Left ventricle myocardium inferior (tissue), 1 donor: ENCODE results near the gene ZNF584. TPM values are rescaled to one million over a fixed set of nuclear protein-coding genes. Genes with fewer than 3 reads are reported as not detected.

Source experiments
- DNase-seq: peaks from one replicate; pipeline ENCODE4 v3.0.0-alpha.2; 2020
- H3K27ac ChIP-seq: fragments of 200-600 bp; replicated peaks from 2 replicates; pipeline ENCODE4 v1.8.0; 2021
- H3K27me3 ChIP-seq: fragments of 200-600 bp; 2 replicates; pipeline ENCODE4 v1.8.0; 2021; ENCODE audit warnings: low read depth
- H3K36me3 ChIP-seq: fragments of 200-600 bp; 2 replicates; pipeline ENCODE4 v1.8.0; 2021
- H3K4me1 ChIP-seq: fragments of 200-600 bp; 2 replicates; pipeline ENCODE4 v1.8.0; 2021
- H3K4me3 ChIP-seq: fragments of 200-600 bp; 2 replicates; pipeline ENCODE4 v1.8.0; 2021; ENCODE audit warnings: mild to moderate bottlenecking, moderate library complexity
- H3K9me3 ChIP-seq: fragments of 200-600 bp; replicated peaks from 2 replicates; pipeline ENCODE4 v1.8.0; 2021
- intact Hi-C: fragments of 100-400 bp; cut with micrococcal nuclease; formaldehyde crosslinking; loops from one replicate; pipeline ENCODE4 v1.11.0; 2022
- long read RNA-seq: library from polyadenylated mRNA; unstranded; transcript quantifications from one replicate; pipeline ENCODE4 v2.0.0, GENCODE V29; 2021
- total RNA-seq: library from RNA; stranded (reverse); fragmentation: NEBNext Ultra II Directional; extraction: Animal tissue kit (Norgen Biotek cat#: 25700); gene quantifications from one replicate; pipeline ENCODE4 v1.2.1, GENCODE V29; 2021
- TF ChIP-seq, protein P1 (sequence below): fragments of 200-600 bp; IDR thresholded peaks from 2 replicates; pipeline ENCODE4 v1.8.0; 2021; ENCODE audit warnings: antibody characterized with exemption, mild to moderate bottlenecking, borderline replicate concordance
- donor health status: DM: no; HTN: yes; CAD: no; lungs with severe emphysema.

The ZNF584 gene
- total RNA-seq = 16.8 TPM
- long read RNA-seq, partial matches to known transcripts = 0 of 23 reads
- long read RNA-seq, other reads (novel, unspliced or antisense) = 18 of 23 reads

GRCh38 chr19:58408152-58409009 is at the start of gene ZNF584:
Gene ZNF584 (plus strand): TSS chr19:58408649. CDS start chr19:58409148, 499 bp downstream.
- H3K4me3 ChIP-seq = peak within 1 kb of the TSS; percentile 86
- H3K36me3 ChIP-seq = no peaks in the 10 kb centered on the region
- peak; percentile 96 for DNase-seq
- H3K9me3 ChIP-seq = no peaks in the 10 kb centered on the region
- H3K4me1 ChIP-seq = peaks cover 37% of the 10 kb centered on the region
- TF ChIP-seq, protein P1, sequence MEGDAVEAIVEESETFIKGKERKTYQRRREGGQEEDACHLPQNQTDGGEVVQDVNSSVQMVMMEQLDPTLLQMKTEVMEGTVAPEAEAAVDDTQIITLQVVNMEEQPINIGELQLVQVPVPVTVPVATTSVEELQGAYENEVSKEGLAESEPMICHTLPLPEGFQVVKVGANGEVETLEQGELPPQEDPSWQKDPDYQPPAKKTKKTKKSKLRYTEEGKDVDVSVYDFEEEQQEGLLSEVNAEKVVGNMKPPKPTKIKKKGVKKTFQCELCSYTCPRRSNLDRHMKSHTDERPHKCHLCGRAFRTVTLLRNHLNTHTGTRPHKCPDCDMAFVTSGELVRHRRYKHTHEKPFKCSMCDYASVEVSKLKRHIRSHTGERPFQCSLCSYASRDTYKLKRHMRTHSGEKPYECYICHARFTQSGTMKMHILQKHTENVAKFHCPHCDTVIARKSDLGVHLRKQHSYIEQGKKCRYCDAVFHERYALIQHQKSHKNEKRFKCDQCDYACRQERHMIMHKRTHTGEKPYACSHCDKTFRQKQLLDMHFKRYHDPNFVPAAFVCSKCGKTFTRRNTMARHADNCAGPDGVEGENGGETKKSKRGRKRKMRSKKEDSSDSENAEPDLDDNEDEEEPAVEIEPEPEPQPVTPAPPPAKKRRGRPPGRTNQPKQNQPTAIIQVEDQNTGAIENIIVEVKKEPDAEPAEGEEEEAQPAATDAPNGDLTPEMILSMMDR = no peak
- intact Hi-C loops = no loop called here
- peak within 1 kb of the TSS; percentile 94 for H3K27ac ChIP-seq
- H3K27me3 ChIP-seq = no peaks in the 10 kb centered on the region

GRCh38 chr19:58361900-58362271 is 46.6 kb upstream of the ZNF584 start:
- Histone ChIP-seq H3K4me1 (peaks cover 17% of the 10 kb centered on the region), H3K36me3 (no peaks in the 10 kb centered on the region), H3K4me3 (peak overlapping the region; percentile 93), H3K9me3 (no peaks in the 10 kb centered on the region), H3K27me3 (peaks cover 27% of the 10 kb centered on the region), H3K27ac (peak overlapping the region; percentile 97)
- peak; percentile 45 for DNase-seq
- TF ChIP-seq, protein P1 = no peak
- intact Hi-C loops = no loop called here

GRCh38 chr19:58362272-58362994 is 46.0 kb upstream of the ZNF584 start, which contains the start of gene ZNF497:
Gene ZNF497 (minus strand): TSS chr19:58362751. CDS start chr19:58357635, 5,116 bp downstream.
- TF ChIP-seq, protein P1 = peak; percentile 20
- intact Hi-C loops = no loop called here
- peak; percentile 98 for DNase-seq
- H3K4me3 ChIP-seq = peak within 1 kb of the TSS; percentile 93
- H3K36me3 ChIP-seq = no peaks in the 10 kb centered on the region
- peaks cover 11% of the 10 kb centered on the region for H3K4me1 ChIP-seq
- H3K27ac ChIP-seq = peak within 1 kb of the TSS; percentile 97
- H3K9me3 ChIP-seq = no peaks in the 10 kb centered on the region
- peaks cover 27% of the 10 kb centered on the region for H3K27me3 ChIP-seq

- DNase-seq = no peak
- no peak overlapping the region for H3K4me3 ChIP-seq
- no peaks in the 10 kb centered on the region for H3K9me3 ChIP-seq
- peaks cover 32% of the 10 kb centered on the region for H3K27me3 ChIP-seq
- H3K4me1 ChIP-seq = peaks cover 10% of the 10 kb centered on the region
- TF ChIP-seq, protein P1 = no peak
- intact Hi-C loops = no loop called here
- no peaks in the 10 kb centered on the region for H3K36me3 ChIP-seq
- H3K27ac ChIP-seq = no peak overlapping the region
Observed at GRCh38 chr19:58364146-58364545, 44.3 kb upstream of the ZNF584 start.

DNA sequence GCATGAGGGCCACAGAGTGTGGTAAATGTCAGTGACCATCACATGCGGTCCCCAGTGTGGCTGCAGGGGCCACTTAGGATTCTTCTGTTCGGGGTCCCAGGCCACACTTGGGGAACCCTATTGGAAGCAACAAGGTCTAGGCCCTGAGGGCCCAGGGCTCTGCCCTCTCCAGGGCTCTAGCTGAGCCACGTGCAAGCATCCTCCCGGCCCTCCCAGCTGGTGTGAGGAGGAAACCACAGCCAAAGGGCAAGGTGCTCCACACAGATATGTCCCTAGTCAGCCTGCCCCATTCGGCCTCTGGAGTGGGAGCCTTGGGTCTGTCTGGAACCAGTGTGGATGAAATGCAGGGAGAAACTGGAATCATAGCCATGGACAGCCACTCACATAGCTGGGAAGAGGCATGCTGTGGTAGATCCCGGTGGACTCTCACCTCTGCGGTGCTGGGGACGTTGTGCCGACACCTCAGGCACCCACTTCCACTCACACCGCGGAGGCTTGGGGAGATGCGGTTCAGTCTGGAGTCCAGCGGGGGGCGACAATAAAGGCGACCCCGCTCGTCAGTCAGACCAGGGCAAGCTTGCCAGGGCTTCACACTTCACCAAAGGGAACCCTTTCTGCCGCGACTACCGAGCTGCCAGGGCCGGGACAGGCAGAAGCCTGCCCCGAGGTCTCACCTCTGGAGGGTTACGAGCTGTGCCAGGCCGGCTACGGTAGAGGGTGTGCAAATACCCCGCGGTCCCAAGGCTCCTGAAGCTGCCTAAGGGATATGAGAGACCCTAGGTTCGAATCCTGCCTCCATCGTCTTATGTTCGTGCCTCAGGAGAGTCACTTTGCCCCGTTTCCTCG is 41.6 kb upstream of the ZNF584 start:
- Histone ChIP-seq H3K36me3 (no peaks in the 10 kb centered on the region), H3K4me1 (peaks cover 5% of the 10 kb centered on the region), H3K27ac (no peak overlapping the region), H3K4me3 (no peak overlapping the region), H3K9me3 (no peaks in the 10 kb centered on the region), H3K27me3 (peaks cover 32% of the 10 kb centered on the region)
- intact Hi-C loops = no loop called here
- TF ChIP-seq, protein P1 = no peak
- no peak for DNase-seq
